Suprapubic skin (tissue), 4 donors: ENCODE results near the gene SLC22A2. TPM values are rescaled to one million over a fixed set of nuclear protein-coding genes. Genes with fewer than 3 reads are reported as not detected.

ENCODE experiments used
- DNase-seq, 2 donors: peaks; one replicate each; pipeline ENCODE4 v3.0.0-alpha.2; 2019; ENCODE audit warnings: low spot score in 2 of 2
- H3K27ac ChIP-seq: fragments of 200-600 bp; sonication (generic); one replicate; pipeline ENCODE4 v1.5.1; 2019
- H3K27me3 ChIP-seq: fragments of 200-600 bp; sonication (generic); one replicate; pipeline ENCODE4 v1.5.1; 2019
- H3K36me3 ChIP-seq: fragments of 200-600 bp; sonication (generic); one replicate; pipeline ENCODE4 v1.5.1; 2019
- H3K4me1 ChIP-seq: fragments of 200-600 bp; sonication (generic); one replicate; pipeline ENCODE4 v1.5.1; 2019
- H3K4me3 ChIP-seq: fragments of 200-600 bp; sonication (generic); one replicate; pipeline ENCODE4 v1.5.1; 2019; ENCODE audit warnings: mild to moderate bottlenecking
- H3K9me3 ChIP-seq: fragments of 200-600 bp; sonication (generic); one replicate; pipeline ENCODE4 v1.5.1; 2019
- EP300 ChIP-seq: sonication (generic); formaldehyde crosslinking; IDR thresholded peaks from one replicate; pipeline ENCODE4 v1.6.1; 2017; ENCODE audit warnings: antibody characterized with exemption
- POLR2A ChIP-seq, 2 donors: fragments of 450-650 bp; IDR thresholded peaks; one replicate each; pipeline ENCODE4 v1.6.1; 2017; ENCODE audit warnings: antibody characterized with exemption in 2 of 2, mild to moderate bottlenecking in 2 of 2, moderate library complexity in 2 of 2
- POLR2AphosphoS5 ChIP-seq, 3 donors: sonication (generic); formaldehyde crosslinking; IDR thresholded peaks; one replicate each; pipeline ENCODE4 v1.6.1; 2017; ENCODE audit warnings: antibody characterized with exemption in 3 of 3
- WGBS: methylation state at CpG from one replicate; pipeline ENCODE4 v1.1.5; 2018; 5-methylcytosine and 5-hydroxymethylcytosine counted together
- total RNA-seq, 4 donors: library from RNA; depleted of rRNA; stranded (reverse); fragments of >200 nt; gene quantifications; one replicate each; pipeline ENCODE4 v1.1.0, GENCODE V29; 2016
- TF ChIP-seq, protein P1 (sequence below), 2 donors: fragments of 200-600 bp in 1 of 2; fragments of 450-650 bp in 1 of 2; sonication (generic) in 1 of 2; IDR thresholded peaks; one replicate each; pipeline ENCODE4 v1.5.1; 2016 to 2019; ENCODE audit warnings: antibody characterized with exemption in 2 of 2, mild to moderate bottlenecking in 1 of 2, moderate library complexity in 1 of 2

Gene SLC22A2
- total RNA-seq, 4 donors from 2014 or later: not detected

DNA sequence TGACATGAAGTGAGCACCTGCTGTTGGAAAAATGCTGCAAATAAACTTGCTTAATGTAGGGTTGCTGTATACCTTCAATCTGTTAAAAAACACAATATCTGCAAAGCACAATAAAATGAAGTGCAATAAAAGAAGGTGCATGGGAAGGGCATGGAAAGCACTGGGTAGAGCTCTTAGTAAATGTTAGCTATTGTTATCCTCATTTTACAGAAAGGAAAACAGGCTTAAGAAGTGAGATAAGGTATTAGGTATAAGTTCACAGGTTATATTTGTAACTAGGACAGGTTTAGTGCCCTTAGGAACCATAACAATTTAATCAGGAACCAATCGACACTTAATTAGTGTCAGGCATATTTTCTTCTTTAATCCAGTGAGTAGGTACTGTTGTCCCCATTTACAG is 36.7 kb downstream of the SLC22A2 start:
- DNase-seq: no peak
- H3K4me3 ChIP-seq: no peak overlapping the region
- H3K9me3 ChIP-seq: no peaks in the 10 kb centered on the region
- no peaks in the 10 kb centered on the region for H3K36me3 ChIP-seq
- peaks cover 9% of the 10 kb centered on the region for H3K27me3 ChIP-seq
- H3K27ac ChIP-seq: no peak overlapping the region
- no peaks in the 10 kb centered on the region for H3K4me1 ChIP-seq
- 84% methylated on average over 1 of the region's 1 CpG for WGBS
- no peak for TF ChIP-seq POLR2AphosphoS5 (IDR thresholded peaks at IDR 0.05)
- no peak for TF ChIP-seq EP300
- TF ChIP-seq POLR2A (IDR thresholded peaks at IDR 0.05): no peak
- TF ChIP-seq, protein P1, sequence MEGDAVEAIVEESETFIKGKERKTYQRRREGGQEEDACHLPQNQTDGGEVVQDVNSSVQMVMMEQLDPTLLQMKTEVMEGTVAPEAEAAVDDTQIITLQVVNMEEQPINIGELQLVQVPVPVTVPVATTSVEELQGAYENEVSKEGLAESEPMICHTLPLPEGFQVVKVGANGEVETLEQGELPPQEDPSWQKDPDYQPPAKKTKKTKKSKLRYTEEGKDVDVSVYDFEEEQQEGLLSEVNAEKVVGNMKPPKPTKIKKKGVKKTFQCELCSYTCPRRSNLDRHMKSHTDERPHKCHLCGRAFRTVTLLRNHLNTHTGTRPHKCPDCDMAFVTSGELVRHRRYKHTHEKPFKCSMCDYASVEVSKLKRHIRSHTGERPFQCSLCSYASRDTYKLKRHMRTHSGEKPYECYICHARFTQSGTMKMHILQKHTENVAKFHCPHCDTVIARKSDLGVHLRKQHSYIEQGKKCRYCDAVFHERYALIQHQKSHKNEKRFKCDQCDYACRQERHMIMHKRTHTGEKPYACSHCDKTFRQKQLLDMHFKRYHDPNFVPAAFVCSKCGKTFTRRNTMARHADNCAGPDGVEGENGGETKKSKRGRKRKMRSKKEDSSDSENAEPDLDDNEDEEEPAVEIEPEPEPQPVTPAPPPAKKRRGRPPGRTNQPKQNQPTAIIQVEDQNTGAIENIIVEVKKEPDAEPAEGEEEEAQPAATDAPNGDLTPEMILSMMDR (IDR thresholded peaks at IDR 0.05): no peak

DNA sequence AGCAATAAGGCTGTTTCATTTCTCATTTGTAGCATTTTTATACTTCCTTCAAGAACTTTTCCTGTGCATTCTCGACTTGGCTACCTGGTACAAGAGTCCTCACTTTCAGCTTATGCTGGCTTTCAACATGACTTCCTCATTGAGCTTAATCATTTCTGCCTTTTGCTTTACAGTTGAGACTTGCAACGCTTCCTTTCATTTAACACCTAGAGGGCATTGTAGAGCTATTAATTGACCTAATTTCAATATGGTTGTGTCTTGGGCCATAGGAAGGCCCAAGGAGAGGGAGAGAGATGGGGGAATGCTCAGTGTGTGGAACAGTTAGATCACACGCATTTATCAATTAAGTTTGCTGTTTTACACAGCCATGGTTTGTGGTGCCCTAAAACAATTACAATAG is 37.2 kb downstream of the SLC22A2 start:
- H3K36me3 ChIP-seq: no peaks in the 10 kb centered on the region
- WGBS: 30% methylated on average over 3 of the region's 3 CpGs
- DNase-seq: no peak
- TF ChIP-seq, protein P1 (IDR thresholded peaks at IDR 0.05): no peak
- no peak for TF ChIP-seq EP300
- no peak for TF ChIP-seq POLR2AphosphoS5 (IDR thresholded peaks at IDR 0.05)
- no peak for TF ChIP-seq POLR2A (IDR thresholded peaks at IDR 0.05)
- no peak overlapping the region for H3K27ac ChIP-seq
- no peak overlapping the region for H3K4me3 ChIP-seq
- no peaks in the 10 kb centered on the region for H3K9me3 ChIP-seq
- H3K27me3 ChIP-seq: peaks cover 9% of the 10 kb centered on the region
- no peaks in the 10 kb centered on the region for H3K4me1 ChIP-seq

DNA sequence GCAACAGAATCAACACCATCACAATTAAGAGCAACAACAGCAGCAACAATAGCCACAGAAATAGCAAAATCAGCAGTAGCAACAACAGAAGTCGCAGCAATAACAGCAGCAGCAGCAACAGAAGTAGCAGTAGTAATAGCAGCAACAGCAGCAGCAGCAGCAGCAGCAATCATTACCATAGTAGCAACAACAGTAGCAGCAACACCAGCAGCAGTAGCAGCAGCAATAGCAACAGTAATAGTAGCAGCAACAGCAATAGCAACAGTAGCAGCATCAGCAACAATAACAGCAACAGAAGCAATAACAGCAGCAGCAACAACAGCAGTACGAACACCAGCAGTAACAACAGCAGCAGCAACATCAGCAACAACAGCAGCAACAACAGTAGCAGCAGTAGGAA is 39.8 kb downstream of the SLC22A2 start:
- peaks cover 12% of the 10 kb centered on the region for H3K27me3 ChIP-seq
- no peaks in the 10 kb centered on the region for H3K4me1 ChIP-seq
- H3K36me3 ChIP-seq: no peaks in the 10 kb centered on the region
- TF ChIP-seq, protein P1 (IDR thresholded peaks at IDR 0.05): no peak
- TF ChIP-seq EP300: no peak
- no peak for TF ChIP-seq POLR2AphosphoS5 (IDR thresholded peaks at IDR 0.05)
- no peak for TF ChIP-seq POLR2A (IDR thresholded peaks at IDR 0.05)
- H3K27ac ChIP-seq: no peak overlapping the region
- no peak overlapping the region for H3K4me3 ChIP-seq
- WGBS: 69% methylated on average over 2 of the region's 2 CpGs
- no peaks in the 10 kb centered on the region for H3K9me3 ChIP-seq
- no peak for DNase-seq

DNA sequence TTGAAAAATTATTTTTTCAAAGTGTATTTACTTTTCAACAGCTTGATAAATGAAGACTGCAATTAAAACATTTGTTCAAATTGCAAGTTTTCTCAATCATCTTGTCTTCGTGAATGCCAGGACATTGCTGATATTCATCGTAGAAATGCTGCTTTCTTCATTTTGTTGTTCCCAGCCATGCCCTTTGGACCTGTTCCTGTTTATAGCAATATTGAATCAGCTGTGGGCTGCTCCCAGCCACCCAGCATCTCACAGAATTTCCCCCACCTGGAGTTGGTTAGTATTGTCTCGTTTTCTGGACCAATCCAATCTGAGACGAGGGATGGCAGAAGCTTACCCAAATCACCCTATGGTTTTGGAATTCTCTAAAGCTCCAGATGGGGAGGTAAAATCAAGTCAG is 40.8 kb downstream of the SLC22A2 start:
- Histone ChIP-seq H3K36me3 (no peaks in the 10 kb centered on the region), H3K9me3 (no peaks in the 10 kb centered on the region), H3K27me3 (peaks cover 12% of the 10 kb centered on the region), H3K4me3 (no peak overlapping the region), H3K4me1 (no peaks in the 10 kb centered on the region), H3K27ac (no peak overlapping the region)
- no peak for TF ChIP-seq EP300
- TF ChIP-seq, protein P1 (IDR thresholded peaks at IDR 0.05): no peak
- TF ChIP-seq POLR2A (IDR thresholded peaks at IDR 0.05): no peak
- TF ChIP-seq POLR2AphosphoS5 (IDR thresholded peaks at IDR 0.05): no peak
- no peak for DNase-seq
- WGBS: 59% methylated on average over 4 of the region's 4 CpGs

DNA sequence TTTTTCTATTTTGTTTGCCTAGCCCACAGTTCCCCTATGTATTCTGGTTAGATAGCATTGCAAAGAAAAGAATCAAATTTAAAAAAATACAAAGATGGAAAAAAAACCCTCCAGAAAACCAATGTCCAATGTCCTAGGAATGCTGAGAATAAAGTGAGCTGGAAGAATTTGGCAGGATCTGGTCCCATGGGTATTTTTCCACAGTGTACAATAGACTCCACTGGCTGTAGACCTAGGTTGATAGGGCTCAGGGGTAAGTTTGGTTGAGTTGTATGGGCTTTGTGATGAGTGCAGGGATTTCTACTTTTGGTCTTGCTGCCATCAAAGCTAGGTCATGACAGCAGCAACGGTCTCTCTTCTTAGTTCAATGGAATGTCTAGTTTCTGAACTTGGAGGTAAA is 41.5 kb downstream of the SLC22A2 start:
- Histone ChIP-seq H3K4me1 (no peaks in the 10 kb centered on the region), H3K36me3 (no peaks in the 10 kb centered on the region), H3K9me3 (no peaks in the 10 kb centered on the region), H3K27ac (no peak overlapping the region), H3K4me3 (no peak overlapping the region), H3K27me3 (peaks cover 12% of the 10 kb centered on the region)
- WGBS: 74% methylated on average over 1 of the region's 1 CpG
- no peak for TF ChIP-seq EP300
- no peak for TF ChIP-seq POLR2A (IDR thresholded peaks at IDR 0.05)
- TF ChIP-seq, protein P1 (IDR thresholded peaks at IDR 0.05): no peak
- no peak for TF ChIP-seq POLR2AphosphoS5 (IDR thresholded peaks at IDR 0.05)
- no peak for DNase-seq
